IMR-90 (cell line): ENCODE measurements around the gene KBTBD4. TPM values are rescaled to one million over a fixed set of nuclear protein-coding genes. Genes with fewer than 3 reads are reported as not detected.

Experiments
- ATAC-seq: fragments of 200-7000 bp; cut with Tn5 transposase; 2 replicates; pipeline ENCODE4 v1.9.1; 2020; ENCODE audit warnings: low read depth, mild to moderate bottlenecking, moderate library complexity
- BruUV-seq: library from RNA; stranded (reverse); fragments of 400-500 nt; replicated peaks from 2 replicates; lab custom pipeline; 2021; lab: Mats Ljungman, UMichigan
- CTCF ChIA-PET: fragments of 300-600 bp; formaldehyde crosslinking; extraction: SDS; loops from one replicate; lab custom pipeline; 2021; ENCODE audit warnings: antibody characterized with exemption; lab: Yijun Ruan, JAX
- POLR2A ChIA-PET: fragments of 300-600 bp; sonication (Branson Sonifier 250); formaldehyde crosslinking; loops from one replicate; lab custom pipeline; 2022; ENCODE audit warnings: antibody characterized with exemption; ENCODE audit not compliant: unreplicated experiment; lab: Charles Lee
- DNase-seq: peaks from one replicate; pipeline ENCODE4 v3.0.0; 2013
- H2AFZ ChIP-seq: replicated peaks from 2 replicates; pipeline ENCODE3; 2013; ENCODE audit warnings: low read length, mild to moderate bottlenecking; ENCODE audit not compliant: poor library complexity
- H2AK5ac ChIP-seq: 2 replicates; pipeline ENCODE4 v1.6.1; 2013; ENCODE audit warnings: low read depth, low read length, inconsistent platforms
- H2AK9ac ChIP-seq: replicated peaks from 2 replicates; pipeline ENCODE3; 2013; ENCODE audit warnings: mild to moderate bottlenecking, low read depth, low read length, moderate library complexity; ENCODE audit not compliant: poor library complexity
- H2BK120ac ChIP-seq: 2 replicates; pipeline ENCODE4 v1.6.1; 2013; ENCODE audit warnings: low read depth, low read length, inconsistent platforms
- H2BK15ac ChIP-seq: 3 replicates; pipeline ENCODE4 v1.6.1; 2013; ENCODE audit warnings: low read depth, low read length, inconsistent platforms
- H2BK20ac ChIP-seq: 2 replicates; pipeline ENCODE4 v1.6.1; 2013; ENCODE audit warnings: low read depth, mild to moderate bottlenecking, inconsistent platforms, low read length, moderate library complexity
- H2BK5ac ChIP-seq: 2 replicates; pipeline ENCODE4 v1.6.1; 2013; ENCODE audit warnings: mild to moderate bottlenecking, low read depth, low read length, inconsistent platforms; ENCODE audit not compliant: poor library complexity, severe bottlenecking
- H3K14ac ChIP-seq: replicated peaks from 2 replicates; pipeline ENCODE4 v1.6.1; 2013; ENCODE audit warnings: low read depth, low read length, inconsistent platforms
- H3K18ac ChIP-seq: 2 replicates; pipeline ENCODE4 v1.6.1; 2013; ENCODE audit warnings: low read depth, low read length, control low read depth
- H3K23ac ChIP-seq: 2 replicates; pipeline ENCODE4 v1.6.1; 2013; ENCODE audit warnings: low read depth, low read length, inconsistent platforms
- H3K27ac ChIP-seq: 2 replicates; pipeline ENCODE4 v1.5.1; 2013; ENCODE audit warnings: mild to moderate bottlenecking, control low read depth, low read length; ENCODE audit not compliant: insufficient read depth
- H3K27me3 ChIP-seq: 2 replicates; pipeline ENCODE4 v1.6.1; 2013; ENCODE audit warnings: low read length; ENCODE audit not compliant: control insufficient read depth, insufficient read depth
- H3K36me3 ChIP-seq: 2 replicates; pipeline ENCODE4 v1.6.1; 2013; ENCODE audit warnings: low read length, mixed read lengths; ENCODE audit not compliant: control insufficient read depth, insufficient read depth
- H3K4ac ChIP-seq: 2 replicates; pipeline ENCODE4 v1.6.1; 2013; ENCODE audit warnings: low read depth, low read length, inconsistent platforms
- H3K4me1 ChIP-seq: 2 replicates; pipeline ENCODE4 v1.6.1; 2013; ENCODE audit warnings: low read length, mixed read lengths; ENCODE audit not compliant: control insufficient read depth, insufficient read depth
- H3K4me2 ChIP-seq: 2 replicates; pipeline ENCODE4 v1.6.1; 2013; ENCODE audit warnings: low read depth, mild to moderate bottlenecking, control low read depth, low read length, moderate library complexity
- H3K4me3 ChIP-seq: 2 replicates; pipeline ENCODE4 v1.5.1; 2013; ENCODE audit warnings: low read depth, mild to moderate bottlenecking, control low read depth, low read length, moderate library complexity; ENCODE audit not compliant: insufficient read depth
- H3K56ac ChIP-seq: 2 replicates; pipeline ENCODE4 v1.6.1; 2013; ENCODE audit warnings: low read length, inconsistent platforms; ENCODE audit not compliant: insufficient read depth; ENCODE audit errors: extremely low read depth
- H3K79me1 ChIP-seq, 2 experiments: 2 replicates each; pipeline ENCODE4 v1.6.1; 2013; ENCODE audit warnings: low read length in 2 of 2, inconsistent platforms in 1 of 2, low read depth in 1 of 2
- H3K9ac ChIP-seq: 2 replicates; pipeline ENCODE4 v1.6.1; 2013; ENCODE audit warnings: low read depth, low read length, control low read depth
- H3K9me1 ChIP-seq: 2 replicates; pipeline ENCODE4 v1.6.1; 2013; ENCODE audit warnings: low read length, inconsistent platforms; ENCODE audit not compliant: insufficient read depth
- H3K9me3 ChIP-seq: 2 replicates; pipeline ENCODE4 v1.6.1; 2013; ENCODE audit warnings: low read length; ENCODE audit not compliant: control insufficient read depth, insufficient read depth
- H4K20me1 ChIP-seq: 2 replicates; pipeline ENCODE4 v1.6.1; 2013; ENCODE audit warnings: low read length, inconsistent platforms; ENCODE audit not compliant: insufficient read depth
- H4K5ac ChIP-seq: 2 replicates; pipeline ENCODE4 v1.6.1; 2013; ENCODE audit warnings: mild to moderate bottlenecking, low read depth, low read length, control low read depth
- H4K8ac ChIP-seq, 2 experiments: 2 replicates each; pipeline ENCODE4 v1.6.1; 2013; ENCODE audit warnings: low read depth in 2 of 2, low read length in 2 of 2, control low read depth in 1 of 2, inconsistent platforms in 1 of 2
- H4K91ac ChIP-seq: 2 replicates; pipeline ENCODE4 v1.6.1; 2013; ENCODE audit warnings: low read depth, low read length, inconsistent platforms; ENCODE audit not compliant: insufficient read depth
- BHLHE40 ChIP-seq: fragments of 150-350 bp; IDR thresholded peaks from 2 replicates; pipeline ENCODE4 v1.6.1; 2016; ENCODE audit warnings: mild to moderate bottlenecking, low read depth, low read length
- CEBPB ChIP-seq: IDR thresholded peaks from 2 replicates; pipeline ENCODE4 v1.6.1; 2012; ENCODE audit warnings: low read depth, low read length, improper control_type of control experiment
- CHD1 ChIP-seq: IDR thresholded peaks from 2 replicates; pipeline ENCODE4 v1.6.1; 2012; ENCODE audit warnings: low read depth, low read length, improper control_type of control experiment
- ELK1 ChIP-seq: fragments of 150-350 bp; IDR thresholded peaks from 2 replicates; pipeline ENCODE4 v1.6.1; 2016; ENCODE audit warnings: low read depth, mild to moderate bottlenecking, low read length, moderate library complexity, borderline replicate concordance
- FOS ChIP-seq: fragments of 150-350 bp; IDR thresholded peaks from 2 replicates; pipeline ENCODE4 v1.6.1; 2016; ENCODE audit warnings: low read depth, low read length
- MAFK ChIP-seq: IDR thresholded peaks from 2 replicates; pipeline ENCODE4 v1.6.1; 2012; ENCODE audit warnings: low read depth, low read length, improper control_type of control experiment
- MAZ ChIP-seq: IDR thresholded peaks from 2 replicates; pipeline ENCODE4 v1.6.1; 2012; ENCODE audit warnings: low read depth, mild to moderate bottlenecking, low read length, improper control_type of control experiment, moderate library complexity, borderline replicate concordance
- MXI1 ChIP-seq: IDR thresholded peaks from 2 replicates; pipeline ENCODE4 v1.6.1; 2012; ENCODE audit warnings: low read depth, mild to moderate bottlenecking, low read length, moderate library complexity, borderline replicate concordance
- NFE2L2 ChIP-seq: fragments of 150-350 bp; IDR thresholded peaks from 2 replicates; pipeline ENCODE4 v1.6.1; 2016; ENCODE audit warnings: low read depth, mild to moderate bottlenecking, low read length
- POLR2A ChIP-seq: IDR thresholded peaks from 2 replicates; pipeline ENCODE4 v1.6.1; 2012; ENCODE audit warnings: mild to moderate bottlenecking, low read depth, low read length
- RAD21 ChIP-seq: IDR thresholded peaks from 2 replicates; pipeline ENCODE4 v1.6.1; 2012; ENCODE audit warnings: low read length, improper control_type of control experiment
- RCOR1 ChIP-seq: IDR thresholded peaks from 2 replicates; pipeline ENCODE4 v1.6.1; 2012; ENCODE audit warnings: mild to moderate bottlenecking, low read length, improper control_type of control experiment; ENCODE audit not compliant: insufficient replicate concordance
- RFX5 ChIP-seq: IDR thresholded peaks from 2 replicates; pipeline ENCODE4 v1.8.0; 2012; ENCODE audit warnings: low read depth, mild to moderate bottlenecking, low read length, moderate library complexity
- SMC3 ChIP-seq: fragments of 150-350 bp; IDR thresholded peaks from 2 replicates; pipeline ENCODE4 v1.6.1; 2016; ENCODE audit warnings: low read depth, mild to moderate bottlenecking, antibody characterized with exemption, low read length, moderate library complexity
- USF2 ChIP-seq: fragments of 150-350 bp; IDR thresholded peaks from 2 replicates; pipeline ENCODE4 v1.6.1; 2017; ENCODE audit warnings: mild to moderate bottlenecking, antibody characterized with exemption, low read length, low read depth
- WGBS, 2 experiments: methylation state at CpG; one replicate each; pipeline versions ENCODE4 v1.1.5 to v1.1.7; 2013; ENCODE audit warnings: missing lambda C conversion rate in 2 of 2; ENCODE audit not compliant: insufficient read length in 1 of 2; ENCODE audit errors: extremely low coverage in 2 of 2; 5-methylcytosine and 5-hydroxymethylcytosine counted together
- dilution Hi-C: fragments of 300-500 bp; cut with HindIII; formaldehyde crosslinking; loops from one replicate; pipeline ENCODE4 v1.14.3; 2018; ENCODE audit warnings: low sequenced_read_pairs; ENCODE audit not compliant: unreplicated experiment
- in situ Hi-C: fragments of 300-500 bp; cut with MboI; formaldehyde crosslinking; loops from 3 replicates; pipeline ENCODE4 v1.14.3; 2019; ENCODE audit warnings: low sequenced_read_pairs, inconsistent platforms, mixed read lengths
- intact Hi-C: fragments of 100-400 bp; cut with micrococcal nuclease; formaldehyde crosslinking; loops from 2 replicates; pipeline ENCODE4 v1.10.0; 2022
- polyA plus RNA-seq, 3 experiments: library from polyadenylated mRNA; depleted of rRNA; stranded (reverse); fragments of >200 nt; gene quantifications; 2 replicates each; pipeline ENCODE4 v1.2.3, GENCODE V29; 2012; ENCODE audit warnings: low replicate concordance in 1 of 3
- total RNA-seq: library from RNA; depleted of rRNA; stranded (reverse); fragments of >200 nt; gene quantifications from 2 replicates; pipeline ENCODE4 v1.2.3, GENCODE V29; 2012

KBTBD4 gene
- total and polyA plus RNA-seq, 2 of the 4 experiments (the other 2 are of a cell fraction): 14.9 to 41.6 TPM

- Histone ChIP-seq H4K5ac (peak within 1 kb of the TSS; percentile 89), H3K27me3 (no peaks in the 10 kb centered on the region), H4K91ac (peak within 1 kb of the TSS; percentile 76), H2BK20ac (peak within 1 kb of the TSS; percentile 27; the same call in 1 of the 2 replicates), H3K9ac (peak within 1 kb of the TSS; percentile 97), H3K27ac (peak within 1 kb of the TSS; percentile 93), H4K8ac (peak within 1 kb of the TSS; percentile 58 to 89), H3K4me2 (peak within 1 kb of the TSS; percentile 100), H4K20me1 (peaks cover 46% of the 10 kb centered on the region), H3K14ac (peak within 1 kb of the TSS; percentile 92), H2AK5ac (peak within 1 kb of the TSS; percentile 92), H2BK120ac (peak within 1 kb of the TSS; percentile 54; the same call in 1 of the 2 replicates), H3K36me3 (no peaks in the 10 kb centered on the region), H3K18ac (peak within 1 kb of the TSS; percentile 87), H3K9me1 (peaks cover 6% of the 10 kb centered on the region), H2BK5ac (peak within 1 kb of the TSS; percentile 86), H2AFZ (peak within 1 kb of the TSS; percentile 97), H3K4me3 (peak within 1 kb of the TSS; percentile 99), H3K4me1 (peaks cover 3% of the 10 kb centered on the region), H2BK15ac (no peak within 1 kb of the TSS), H2AK9ac (peak within 1 kb of the TSS; percentile 97), H3K4ac (peak within 1 kb of the TSS; percentile 94), H3K79me1 (peaks cover 0 to 44% of the 10 kb centered on the region in 2 experiments; a peak in 2 of 4 replicates), H3K23ac (peak within 1 kb of the TSS; percentile 93), H3K9me3 (no peaks in the 10 kb centered on the region), H3K56ac (peak within 1 kb of the TSS; percentile 81)
- CTCF ChIA-PET: interaction anchor here (0.6 to 1.9 kb wide), 5 partner anchors 9 to 66 kb away, joined by 3 to 5 read pairs (median 4); partner anchors contain the start of gene PTPMT1
- dilution Hi-C loops: no loop called here
- peak; percentile 83 for DNase-seq
- 0% methylated on average over 37 of the region's 89 CpGs; no CpG with 5 or more reads in 1 of the 2 experiments for WGBS, 2 experiments
- POLR2A ChIA-PET: interaction anchor here (0.5 to 1.0 kb wide), 3 partner anchors 12 to 54 kb away, joined by 3 to 5 read pairs (median 3); no protein-coding TSS in a partner anchor
- BruUV-seq: no TSS peak
- intact Hi-C loops: loop anchor here (1.0 kb wide), 1 partner anchor 55 kb away; no protein-coding TSS in a partner anchor
- in situ Hi-C loops: no loop called here
- peak; percentile 98 for ATAC-seq
- TF ChIP-seq NFE2L2: no peak
- no peak for TF ChIP-seq MAFK
- TF ChIP-seq BHLHE40: peak; percentile 41; the same call in 1 of the 2 replicates
- no peak for TF ChIP-seq CEBPB
- TF ChIP-seq MXI1: no peak
- no peak for TF ChIP-seq USF2
- no peak for TF ChIP-seq FOS
- no peak for TF ChIP-seq RFX5
- no peak for TF ChIP-seq CHD1
- peak; percentile 43; the same call in 1 of the 2 replicates for TF ChIP-seq POLR2A
- peak; percentile 72 for TF ChIP-seq RAD21
- TF ChIP-seq ELK1: no peak
- TF ChIP-seq SMC3: peak; percentile 56
- TF ChIP-seq RCOR1: no peak
- peak; percentile 100 for TF ChIP-seq MAZ
Measured at GRCh38 chr11:47552566-47553405, 26.0 kb downstream of the KBTBD4 start, which contains the start of gene CELF1. Gene CELF1 (minus strand): TSS chr11:47553132. CDS start chr11:47499523, 53,609 bp downstream.
